Vagina (tissue), 2 donors: ENCODE data around the gene TGFBR3L. TPM values are rescaled to one million over a fixed set of nuclear protein-coding genes. Genes with fewer than 3 reads are reported as not detected.

Source experiments
- DNase-seq, 2 donors: peaks; one replicate each; pipeline ENCODE4 v3.0.0-alpha.2; 2017; ENCODE audit errors: extremely low spot score in 2 of 2
- H3K27ac ChIP-seq: fragments of 200-600 bp; sonication (generic); one replicate; pipeline ENCODE4 v1.5.1; 2019
- H3K27me3 ChIP-seq: fragments of 200-600 bp; sonication (generic); one replicate; pipeline ENCODE4 v1.5.1; 2019
- H3K36me3 ChIP-seq, 2 donors: fragments of 200-600 bp; sonication (generic); one replicate each; pipeline ENCODE4 v1.5.1; 2017 to 2019
- H3K4me1 ChIP-seq: fragments of 200-600 bp; sonication (generic); one replicate; pipeline ENCODE4 v1.5.1; 2019
- H3K4me3 ChIP-seq, 2 donors: fragments of 200-600 bp; sonication (generic); 1 replicate in 1 of 2; 2 replicates in 1 of 2; pipeline ENCODE4 v1.5.1; 2016 to 2019
- H3K9me3 ChIP-seq: fragments of 200-600 bp; sonication (generic); one replicate; pipeline ENCODE4 v1.5.1; 2019
- POLR2A ChIP-seq, 2 donors: fragments of 450-650 bp; IDR thresholded peaks; one replicate each; pipeline ENCODE4 v1.6.1; 2017; ENCODE audit warnings: antibody characterized with exemption in 2 of 2, mild to moderate bottlenecking in 2 of 2, moderate library complexity in 2 of 2
- POLR2AphosphoS5 ChIP-seq, 2 donors: sonication (generic); formaldehyde crosslinking; IDR thresholded peaks; one replicate each; pipeline ENCODE4 v1.9.0; 2017; ENCODE audit warnings: antibody characterized with exemption in 2 of 2, mild to moderate bottlenecking in 2 of 2, low read depth in 1 of 2; ENCODE audit not compliant: insufficient read depth in 1 of 2
- intact Hi-C: fragments of 100-400 bp; cut with DNase I; formaldehyde crosslinking; loops from one replicate; pipeline ENCODE4 v1.15.1; 2023
- total RNA-seq: library from RNA; depleted of rRNA; stranded (reverse); fragments of >200 nt; gene quantifications from one replicate; pipeline ENCODE4 v1.2.3, GENCODE V29; 2016
- TF ChIP-seq, protein P1 (sequence below), 3 experiments: fragments of 450-650 bp in 2 of 3; fragments of 200-600 bp in 1 of 3; sonication (generic) in 1 of 3; IDR thresholded peaks; one replicate each; pipeline ENCODE4 v1.5.1; 2017 to 2019; ENCODE audit warnings: antibody characterized with exemption in 3 of 3, mild to moderate bottlenecking in 2 of 3, moderate library complexity in 2 of 3

TGFBR3L gene
- 1.5 TPM for total RNA-seq

DNA sequence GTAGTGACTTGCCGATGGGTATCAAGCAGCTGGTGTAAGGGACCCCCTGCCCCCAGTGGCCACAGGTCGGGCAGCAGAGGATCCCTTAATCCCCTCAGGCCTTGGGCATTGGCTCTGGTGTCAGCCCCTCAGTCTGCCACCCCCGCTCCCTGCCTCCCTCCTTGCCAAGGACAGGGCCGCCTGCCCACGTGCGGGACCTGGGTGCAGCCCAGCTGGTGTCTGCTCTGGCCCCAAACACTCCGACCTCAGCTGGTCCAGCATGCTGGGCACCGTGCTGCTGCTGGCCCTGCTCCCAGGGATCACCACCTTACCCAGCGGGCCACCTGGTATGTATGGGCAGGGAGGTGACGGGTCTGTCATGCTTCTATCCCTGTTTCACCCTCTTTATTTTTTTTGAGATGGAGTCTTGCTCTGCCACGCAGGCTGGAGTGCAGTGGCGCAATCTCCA, at the start of gene TGFBR3L:
Gene TGFBR3L, plus strand, starts transcription at position 233 of the 448 bp plus-strand sequence.
- intact Hi-C loops, result loop anchor here (10.0 kb wide), 1 partner anchor 90 kb away; the partner anchor contains the start of gene ELAVL1

DNA sequence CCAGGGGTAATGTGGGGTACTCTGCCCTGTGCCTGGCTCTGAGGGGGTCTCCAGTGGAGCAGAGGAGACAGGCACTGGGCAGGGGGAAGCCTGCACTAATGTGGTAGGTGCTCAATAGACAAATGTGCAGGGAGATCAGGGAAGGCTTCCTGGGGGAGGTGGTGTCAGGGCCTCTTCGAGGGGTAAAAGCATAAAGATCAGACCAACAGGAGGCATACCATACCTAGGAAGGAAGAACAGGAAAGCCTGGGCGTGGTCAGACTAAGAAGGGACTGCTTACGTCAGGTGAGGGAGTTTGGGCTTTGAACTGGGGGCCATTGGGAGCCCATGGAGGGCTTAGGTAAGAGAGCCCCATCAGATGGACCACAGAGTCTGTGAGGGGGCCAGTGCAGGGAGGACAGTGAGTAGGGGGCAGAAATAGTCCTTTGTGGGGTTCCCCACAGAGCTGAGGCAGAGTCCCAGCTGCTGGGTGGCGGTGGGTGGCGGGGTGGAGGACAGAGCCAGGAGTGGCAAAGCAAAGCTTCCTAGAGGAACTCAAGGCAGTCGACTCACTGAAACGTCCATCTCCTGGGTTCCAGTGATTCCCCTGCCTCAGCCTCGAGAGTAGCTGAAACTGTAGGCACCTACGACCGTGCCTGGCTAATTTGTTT, 49.2 kb upstream of the TGFBR3L start:
- Histone ChIP-seq H3K4me1 (peaks cover 27% of the 10 kb centered on the region), H3K9me3 (no peaks in the 10 kb centered on the region), H3K36me3 (no peaks in the 10 kb centered on the region), H3K27me3 (no peaks in the 10 kb centered on the region), H3K4me3 (no peak overlapping the region), H3K27ac (no peak overlapping the region)
- TF ChIP-seq POLR2AphosphoS5 (IDR thresholded peaks at IDR 0.05; ENCODE audit: insufficient read depth in 1 of 2, low read depth in 1 of 2) (no peak), POLR2A (IDR thresholded peaks at IDR 0.05) (no peak)
- TF ChIP-seq, protein P1, sequence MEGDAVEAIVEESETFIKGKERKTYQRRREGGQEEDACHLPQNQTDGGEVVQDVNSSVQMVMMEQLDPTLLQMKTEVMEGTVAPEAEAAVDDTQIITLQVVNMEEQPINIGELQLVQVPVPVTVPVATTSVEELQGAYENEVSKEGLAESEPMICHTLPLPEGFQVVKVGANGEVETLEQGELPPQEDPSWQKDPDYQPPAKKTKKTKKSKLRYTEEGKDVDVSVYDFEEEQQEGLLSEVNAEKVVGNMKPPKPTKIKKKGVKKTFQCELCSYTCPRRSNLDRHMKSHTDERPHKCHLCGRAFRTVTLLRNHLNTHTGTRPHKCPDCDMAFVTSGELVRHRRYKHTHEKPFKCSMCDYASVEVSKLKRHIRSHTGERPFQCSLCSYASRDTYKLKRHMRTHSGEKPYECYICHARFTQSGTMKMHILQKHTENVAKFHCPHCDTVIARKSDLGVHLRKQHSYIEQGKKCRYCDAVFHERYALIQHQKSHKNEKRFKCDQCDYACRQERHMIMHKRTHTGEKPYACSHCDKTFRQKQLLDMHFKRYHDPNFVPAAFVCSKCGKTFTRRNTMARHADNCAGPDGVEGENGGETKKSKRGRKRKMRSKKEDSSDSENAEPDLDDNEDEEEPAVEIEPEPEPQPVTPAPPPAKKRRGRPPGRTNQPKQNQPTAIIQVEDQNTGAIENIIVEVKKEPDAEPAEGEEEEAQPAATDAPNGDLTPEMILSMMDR (IDR thresholded peaks at IDR 0.05), result no peak
- no peak for DNase-seq
- intact Hi-C loops, result no loop called here

More for the DNA sequence above, at the start of gene TGFBR3L:
- H3K4me3 ChIP-seq, result no peak within 1 kb of the TSS
- no peak for TF ChIP-seq POLR2AphosphoS5 (IDR thresholded peaks at IDR 0.05; ENCODE audit: insufficient read depth in 1 of 2, low read depth in 1 of 2)
- H3K36me3 ChIP-seq, result peaks cover 0 to 40% of the 10 kb centered on the region in 2 donors
- no peak within 1 kb of the TSS for H3K27ac ChIP-seq
- no peak for DNase-seq
- peaks cover 41% of the 10 kb centered on the region for H3K4me1 ChIP-seq
- no peaks in the 10 kb centered on the region for H3K27me3 ChIP-seq
- H3K9me3 ChIP-seq, result no peaks in the 10 kb centered on the region

GRCh38 chr19:7866399-7867091, 48.1 kb upstream of the TGFBR3L start:
- no peak for DNase-seq
- peaks cover 39% of the 10 kb centered on the region for H3K4me1 ChIP-seq
- TF ChIP-seq POLR2AphosphoS5 (IDR thresholded peaks at IDR 0.05; ENCODE audit: insufficient read depth in 1 of 2, low read depth in 1 of 2), result no peak
- TF ChIP-seq, protein P1 (IDR thresholded peaks at IDR 0.05), result no peak
- TF ChIP-seq POLR2A (IDR thresholded peaks at IDR 0.05), result no peak
- intact Hi-C loops, result no loop called here
- no peaks in the 10 kb centered on the region for H3K36me3 ChIP-seq
- H3K27me3 ChIP-seq, result no peaks in the 10 kb centered on the region
- no peaks in the 10 kb centered on the region for H3K9me3 ChIP-seq
- no peak overlapping the region for H3K4me3 ChIP-seq
- H3K27ac ChIP-seq, result no peak overlapping the region

- Histone ChIP-seq H3K36me3 (no peaks in the 10 kb centered on the region), H3K27ac (no peak overlapping the region), H3K4me3 (no peak overlapping the region), H3K4me1 (peaks cover 40% of the 10 kb centered on the region), H3K9me3 (no peaks in the 10 kb centered on the region), H3K27me3 (no peaks in the 10 kb centered on the region)
- no peak for DNase-seq
- no peak for TF ChIP-seq POLR2A (IDR thresholded peaks at IDR 0.05)
- no peak for TF ChIP-seq POLR2AphosphoS5 (IDR thresholded peaks at IDR 0.05; ENCODE audit: insufficient read depth in 1 of 2, low read depth in 1 of 2)
- TF ChIP-seq, protein P1 (IDR thresholded peaks at IDR 0.05), result no peak
- intact Hi-C loops, result no loop called here
Observed at GRCh38 chr19:7867092-7867844, 47.4 kb upstream of the TGFBR3L start.

DNA sequence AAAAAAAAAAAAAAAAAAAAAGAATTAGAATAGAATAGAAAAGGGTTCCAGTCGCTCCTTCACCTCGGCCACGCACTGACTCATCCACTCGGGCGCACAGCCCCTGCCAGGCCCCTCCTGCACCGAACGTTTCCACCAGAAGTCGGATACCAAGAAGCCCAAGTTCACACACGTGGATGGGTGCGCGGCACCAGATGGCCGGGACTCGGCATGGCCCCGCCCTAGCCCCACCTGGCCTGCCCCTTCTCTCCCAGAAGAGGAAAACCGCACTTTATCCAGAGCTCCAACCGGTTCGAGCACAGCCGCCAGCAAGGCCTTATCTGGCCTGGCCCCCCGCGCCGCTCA, 46.3 kb upstream of the TGFBR3L start:
- no peak overlapping the region for H3K27ac ChIP-seq
- no peak for TF ChIP-seq POLR2AphosphoS5 (IDR thresholded peaks at IDR 0.05; ENCODE audit: insufficient read depth in 1 of 2, low read depth in 1 of 2)
- no peak for TF ChIP-seq POLR2A (IDR thresholded peaks at IDR 0.05)
- TF ChIP-seq, protein P1 (IDR thresholded peaks at IDR 0.05), result no peak
- H3K36me3 ChIP-seq, result no peaks in the 10 kb centered on the region
- peak overlapping the region; percentile 44 to 47 for H3K4me3 ChIP-seq
- intact Hi-C loops, result no loop called here
- H3K9me3 ChIP-seq, result no peaks in the 10 kb centered on the region
- DNase-seq, result no peak
- H3K27me3 ChIP-seq, result no peaks in the 10 kb centered on the region
- peaks cover 46% of the 10 kb centered on the region for H3K4me1 ChIP-seq
